GM12878 (cell line): ENCODE results near the gene SLC35E4. TPM values are rescaled to one million over a fixed set of nuclear protein-coding genes. Genes with fewer than 3 reads are reported as not detected.

Experiments used
- ATAC-seq: fragments of 200-7000 bp; cut with Tn5 transposase; 3 replicates; pipeline ENCODE4 v1.9.1; 2020; ENCODE audit warnings: mild to moderate bottlenecking, moderate library complexity
- BruUV-seq: library from RNA; stranded (reverse); fragments of 400-500 nt; replicated peaks from 2 replicates; lab custom pipeline; 2021; lab: Mats Ljungman, UMichigan
- CTCF ChIA-PET: fragments of 300-600 bp; sonication (Branson Sonifier 250); formaldehyde crosslinking; extraction: SDS; loops from one replicate; lab custom pipeline; 2021; ENCODE audit warnings: inconsistent platforms; lab: Yijun Ruan, JAX
- POLR2A ChIA-PET: fragments of 350-600 bp; formaldehyde crosslinking; extraction: SDS; loops from one replicate; lab custom pipeline; 2021; ENCODE audit warnings: inconsistent platforms; lab: Charles Lee
- RAD21 ChIA-PET: fragments of 300-600 bp; sonication (Branson Sonifier 250); formaldehyde crosslinking; loops from one replicate; lab custom pipeline; 2023; ENCODE audit warnings: antibody characterized with exemption; ENCODE audit not compliant: unreplicated experiment; lab: Charles Lee
- SMC1A ChIA-PET: fragments of 300-600 bp; sonication (Branson Sonifier 250); formaldehyde crosslinking; loops from one replicate; lab custom pipeline; 2023; ENCODE audit not compliant: unreplicated experiment, uncharacterized antibody; lab: Charles Lee
- DNase-seq: peaks from one replicate; pipeline ENCODE4 v3.0.0-alpha.2; 2011; ENCODE audit warnings: low read depth, low spot score
- FAIRE-seq: peaks from 3 replicates; lab custom pipeline; 2011; peaks lifted over from hg19 to GRCh38; lab: Jason Lieb, UNC
- H2AFZ ChIP-seq: 2 replicates; pipeline ENCODE4 v1.6.0; 2011; ENCODE audit warnings: low read depth, low read length, control low read depth; ENCODE audit not compliant: control insufficient read depth
- H3K27ac ChIP-seq: 2 replicates; pipeline ENCODE4 v1.5.1; 2011; ENCODE audit warnings: control low read depth; ENCODE audit not compliant: control insufficient read depth, insufficient read depth
- H3K27me3 ChIP-seq, 2 experiments: replicated peaks in 1 of 2; 2 replicates each; pipeline versions ENCODE4 v1.6.0 to v1.6.1; 2011; ENCODE audit warnings: low read length in 1 of 2; ENCODE audit not compliant: control insufficient read depth in 2 of 2, insufficient read depth in 2 of 2
- H3K36me3 ChIP-seq, 2 experiments: 2 replicates each; pipeline ENCODE4 v1.5.1; 2011; ENCODE audit warnings: low read length in 1 of 2; ENCODE audit not compliant: control insufficient read depth in 2 of 2, insufficient read depth in 2 of 2
- H3K4me1 ChIP-seq: 2 replicates; pipeline ENCODE4 v1.6.1; 2011; ENCODE audit warnings: mild to moderate bottlenecking, low read length, moderate library complexity, mixed read lengths; ENCODE audit not compliant: control insufficient read depth, insufficient read depth
- H3K4me2 ChIP-seq: 2 replicates; pipeline ENCODE4 v1.6.0; 2011; ENCODE audit warnings: control low read depth; ENCODE audit not compliant: control insufficient read depth, insufficient read depth
- H3K4me3 ChIP-seq: fragments of 200-600 bp; sonication (generic); 2 replicates; pipeline ENCODE4 v1.5.1; 2016
- H3K79me2 ChIP-seq: 2 replicates; pipeline ENCODE4 v1.6.0; 2011; ENCODE audit warnings: low read length; ENCODE audit not compliant: control insufficient read depth, insufficient read depth
- H3K9ac ChIP-seq: 2 replicates; pipeline ENCODE4 v1.8.0; 2011; ENCODE audit warnings: low read length, control low read depth, mixed read lengths; ENCODE audit not compliant: control insufficient read depth, insufficient read depth
- H3K9me3 ChIP-seq: replicated peaks from 3 replicates; pipeline ENCODE4 v1.5.1; 2011; ENCODE audit warnings: mild to moderate bottlenecking, low read length; ENCODE audit not compliant: control insufficient read depth, insufficient read depth
- H4K20me1 ChIP-seq: 2 replicates; pipeline ENCODE4 v1.6.0; 2011; ENCODE audit not compliant: control insufficient read depth, insufficient read depth
- BCL11A ChIP-seq: IDR thresholded peaks from 2 replicates; pipeline ENCODE4 v1.6.1; 2011; ENCODE audit warnings: low read depth, low read length
- BHLHE40 ChIP-seq, 2 experiments: fragments of 450-650 bp in 1 of 2; IDR thresholded peaks; 2 replicates each; pipeline ENCODE4 v1.6.1; 2011 to 2017; ENCODE audit warnings: low read depth in 2 of 2, borderline replicate concordance in 1 of 2, improper control_type of control experiment in 1 of 2, low read length in 1 of 2, mild to moderate bottlenecking in 1 of 2
- CBX5 ChIP-seq: sonication (generic); IDR thresholded peaks from 2 replicates; pipeline ENCODE4 v1.6.1; 2016; ENCODE audit warnings: low read depth, moderate library complexity, mild to moderate bottlenecking, inconsistent platforms
- EED ChIP-seq: sonication (generic); IDR thresholded peaks from 2 replicates; pipeline ENCODE4 v1.6.1; 2016; ENCODE audit warnings: antibody characterized with exemption, low read depth
- HDGF ChIP-seq: fragments of 450-650 bp; IDR thresholded peaks from 2 replicates; pipeline ENCODE4 v1.6.1; 2016; ENCODE audit warnings: antibody characterized with exemption
- IKZF2 ChIP-seq, 2 experiments: fragments of 450-650 bp; IDR thresholded peaks; 2 replicates each; pipeline ENCODE4 v1.6.1; 2017; ENCODE audit warnings: mild to moderate bottlenecking in 2 of 2, moderate library complexity in 2 of 2
- MXI1 ChIP-seq: fragments of 150-350 bp; IDR thresholded peaks from 2 replicates; pipeline ENCODE4 v1.6.1; 2011; ENCODE audit warnings: low read depth, mild to moderate bottlenecking, inconsistent platforms, low read length, improper control_type of control experiment
- POLR2A ChIP-seq: IDR thresholded peaks from 2 replicates; pipeline ENCODE4 v1.6.1; 2011; ENCODE audit warnings: low read depth, mild to moderate bottlenecking, low read length
- RCOR1 ChIP-seq: conservative IDR thresholded peaks from 2 replicates; pipeline ENCODE4 v1.6.1; 2012; ENCODE audit warnings: low read depth, low read length, improper control_type of control experiment
- RUNX3 ChIP-seq: IDR thresholded peaks from 2 replicates; pipeline ENCODE4 v1.6.1; 2012; ENCODE audit warnings: low read length, inconsistent platforms
- WGBS: methylation state at CpG from one replicate; pipeline ENCODE4 v1.1.6; 2016; ENCODE audit warnings: low lambda C conversion rate; ENCODE audit not compliant: insufficient replicate concordance, insufficient coverage; ENCODE audit errors: missing lambda C conversion rate; 5-methylcytosine and 5-hydroxymethylcytosine counted together
- in situ Hi-C: fragments of 300-500 bp; cut with MboI; formaldehyde crosslinking; loops from 9 replicates; pipeline ENCODE4 v1.14.3; 2018; ENCODE audit warnings: mixed read lengths
- intact Hi-C: fragments of 100-400 bp; cut with micrococcal nuclease; formaldehyde crosslinking; loops from one replicate; pipeline ENCODE4 v1.14.2; 2022; ENCODE audit not compliant: unreplicated experiment
- polyA plus RNA-seq, 11 experiments: library from polyadenylated mRNA; depleted of rRNA in 4 of 11; unstranded in 6 of 11; stranded (reverse) in 5 of 11; fragments of >200 nt; fragmentation: Nextera tagmentation in 4 of 11; fragmentation: Illumina TruSeq in 1 of 11; extraction: Ambion mirVana in 4 of 11; extraction: Trizol in 1 of 11; gene quantifications; 1 replicate in 1 of 11; 2 replicates in 10 of 11; pipeline versions ENCODE4 v1.2.1 to v1.2.3, GENCODE V29; 2011 to 2016; ENCODE audit warnings: inconsistent platforms in 2 of 11, missing spikeins in 2 of 11, low read depth in 1 of 11
- total RNA-seq, 4 experiments: library from RNA; depleted of rRNA in 3 of 4; stranded (reverse); fragments of >200 nt in 3 of 4; fragmentation: Illumina TruSeq in 1 of 4; extraction: Trizol in 1 of 4; gene quantifications; 2 replicates each; pipeline versions ENCODE4 v1.2.1 to v1.2.3, GENCODE V29; 2013 to 2021
- TF ChIP-seq, protein P1 (sequence below): IDR thresholded peaks from 2 replicates; pipeline ENCODE4 v1.6.1; 2011; ENCODE audit warnings: low read depth, mild to moderate bottlenecking, low read length, moderate library complexity, borderline replicate concordance; ENCODE audit errors: extremely low read depth
- TF ChIP-seq, protein P2 (sequence below): IDR thresholded peaks from 2 replicates; pipeline ENCODE4 v1.6.1; 2011; ENCODE audit warnings: low read depth, low read length, improper control_type of control experiment, borderline replicate concordance
- TF ChIP-seq, protein P3 (sequence below): fragments of 450-650 bp; conservative IDR thresholded peaks from 2 replicates; pipeline ENCODE4 v1.6.1; 2017; ENCODE audit warnings: mild to moderate bottlenecking, moderate library complexity
- TF ChIP-seq, protein P4 (sequence below), 3 experiments: IDR thresholded peaks in 2 of 3; conservative IDR thresholded peaks in 1 of 3; 2 replicates each; pipeline ENCODE4 v1.5.1; 2011; ENCODE audit warnings: low read depth in 3 of 3, low read length in 3 of 3, mild to moderate bottlenecking in 3 of 3, control low read depth in 2 of 3, moderate library complexity in 2 of 3, inconsistent platforms in 1 of 3, mixed read lengths in 1 of 3; ENCODE audit not compliant: control insufficient read depth in 2 of 3, insufficient read depth in 1 of 3; ENCODE audit errors: extremely low read depth in 1 of 3
- TF ChIP-seq, protein P5 (sequence below): IDR thresholded peaks from 2 replicates; pipeline ENCODE4 v1.6.1; 2011; ENCODE audit warnings: borderline replicate concordance, low read depth, mild to moderate bottlenecking, moderate library complexity, mixed read lengths, low read length; ENCODE audit not compliant: insufficient read depth; ENCODE audit errors: extremely low read length

Gene SLC35E4
- total and polyA plus RNA-seq, 10 of the 15 experiments (the other 5 are each of a cell fraction or from before 2014, with no cell fraction given) = 0.16 to 5.3 (median 2.9) TPM; not detected in 1

DNA sequence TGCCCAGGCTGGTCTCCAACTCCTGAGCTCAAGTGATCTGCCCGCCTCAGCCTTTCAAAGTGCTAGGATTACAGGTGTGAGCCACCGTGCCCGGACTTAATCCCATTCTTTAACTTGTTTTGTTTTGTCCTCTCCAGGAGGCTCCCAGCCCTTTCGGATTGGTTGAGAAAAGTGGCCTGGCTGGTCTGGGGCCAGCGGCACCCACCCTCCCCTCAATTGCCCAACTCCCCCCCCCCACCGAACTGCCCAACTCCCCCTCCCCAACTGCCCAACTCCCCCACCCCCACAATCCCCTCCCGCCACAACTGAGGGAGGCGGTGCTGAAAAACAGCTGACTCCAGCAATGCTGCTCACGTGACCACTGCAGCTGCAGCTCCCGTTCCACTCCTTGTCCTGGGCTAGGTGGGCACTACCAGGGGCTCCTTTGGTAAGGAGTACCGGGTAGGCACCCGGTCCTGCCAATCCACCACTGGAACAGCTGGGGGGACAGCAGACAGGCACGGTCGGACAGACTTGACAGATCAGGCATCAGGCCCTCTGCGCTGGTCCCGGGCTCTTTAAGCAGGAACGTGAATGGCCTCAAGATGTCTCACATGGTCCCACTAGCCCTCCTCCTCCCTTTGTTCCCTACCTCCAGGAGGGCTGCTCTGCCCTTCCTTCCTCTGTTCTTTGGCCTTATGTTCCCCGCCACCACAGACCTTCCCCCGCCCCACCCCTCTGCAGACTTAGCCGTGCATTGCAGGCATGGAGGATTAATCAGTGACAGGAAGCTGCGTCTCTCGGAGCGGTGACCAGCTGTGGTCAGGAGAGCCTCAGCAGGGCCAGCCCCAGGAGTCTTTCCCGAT, 28.9 kb upstream of the SLC35E4 start, which contains the start of gene TCN2:
Gene TCN2 (plus strand): TSS at position 720 of the 845 bp plus-strand sequence. CDS start 158 bp downstream, outside the sequence.
- intact Hi-C loops (no loop called here), in situ Hi-C loops (no loop called here)
- no peaks in the 10 kb centered on the region for H4K20me1 ChIP-seq
- no peaks in the 10 kb centered on the region for H3K27me3 ChIP-seq
- H3K4me2 ChIP-seq = peak within 1 kb of the TSS; percentile 97
- DNase-seq (no peak), ATAC-seq (peak; percentile 79), FAIRE-seq (no peak)
- RAD21 ChIA-PET = interaction anchor here (0.6 to 4.7 kb wide), 9 partner anchors 15 to 216 kb away, joined by 3 to 58 read pairs (median 5); partner anchors contain the start of genes PES1 and SLC35E4
- H2AFZ ChIP-seq = peak within 1 kb of the TSS; percentile 93
- peak within 1 kb of the TSS; percentile 54 for H3K27ac ChIP-seq
- POLR2A ChIA-PET = interaction anchor here (0.6 to 1.3 kb wide), 6 partner anchors 9 to 183 kb away, joined by 3 to 7 read pairs (median 4); partner anchors contain the start of gene SLC35E4
- 12% methylated on average over 22 of the region's 24 CpGs for WGBS
- H3K4me3 ChIP-seq = peak within 1 kb of the TSS; percentile 66
- CTCF ChIA-PET = interaction anchor here (0.7 to 6.4 kb wide), 23 partner anchors 9 to 319 kb away, joined by 3 to 51 read pairs (median 4); partner anchors contain the start of genes PES1 and SLC35E4
- no peaks in the 10 kb centered on the region for H3K79me2 ChIP-seq
- no peaks in the 10 kb centered on the region for H3K9me3 ChIP-seq
- SMC1A ChIA-PET = interaction anchor here (0.7 to 3.6 kb wide), 11 partner anchors 12 to 314 kb away, joined by 3 to 18 read pairs (median 3); no protein-coding TSS in a partner anchor
- no TSS peak for BruUV-seq
- H3K36me3 ChIP-seq = no peaks in the 10 kb centered on the region
- H3K9ac ChIP-seq = peak within 1 kb of the TSS; percentile 66
- H3K4me1 ChIP-seq = peaks cover 51% of the 10 kb centered on the region
- no peak for TF ChIP-seq RCOR1
- peak; percentile 71 for TF ChIP-seq RUNX3
- 0 out of 2 replicates have a peak, but pooled peaks have one; percentile 2 for TF ChIP-seq MXI1
- TF ChIP-seq BCL11A = no peak
- TF ChIP-seq BHLHE40 (IDR thresholded peaks at IDR 0.05; ENCODE audit: borderline replicate concordance in 1 of 2, low read depth in 2 of 2, low read length in 1 of 2) = peak; percentile 78 to 94
- TF ChIP-seq IKZF2 (IDR thresholded peaks at IDR 0.05) = peak in 1 of 2 experiments; percentile 42; a peak in 1 of 4 replicates
- TF ChIP-seq, protein P1, sequence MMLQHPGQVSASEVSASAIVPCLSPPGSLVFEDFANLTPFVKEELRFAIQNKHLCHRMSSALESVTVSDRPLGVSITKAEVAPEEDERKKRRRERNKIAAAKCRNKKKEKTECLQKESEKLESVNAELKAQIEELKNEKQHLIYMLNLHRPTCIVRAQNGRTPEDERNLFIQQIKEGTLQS = peak; percentile 70; the same call in 1 of the 2 replicates
- peak; percentile 68 for TF ChIP-seq EED
- TF ChIP-seq CBX5 = no peak
- TF ChIP-seq, protein P2, sequence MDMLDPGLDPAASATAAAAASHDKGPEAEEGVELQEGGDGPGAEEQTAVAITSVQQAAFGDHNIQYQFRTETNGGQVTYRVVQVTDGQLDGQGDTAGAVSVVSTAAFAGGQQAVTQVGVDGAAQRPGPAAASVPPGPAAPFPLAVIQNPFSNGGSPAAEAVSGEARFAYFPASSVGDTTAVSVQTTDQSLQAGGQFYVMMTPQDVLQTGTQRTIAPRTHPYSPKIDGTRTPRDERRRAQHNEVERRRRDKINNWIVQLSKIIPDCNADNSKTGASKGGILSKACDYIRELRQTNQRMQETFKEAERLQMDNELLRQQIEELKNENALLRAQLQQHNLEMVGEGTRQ = peak; percentile 66
- TF ChIP-seq, protein P3, sequence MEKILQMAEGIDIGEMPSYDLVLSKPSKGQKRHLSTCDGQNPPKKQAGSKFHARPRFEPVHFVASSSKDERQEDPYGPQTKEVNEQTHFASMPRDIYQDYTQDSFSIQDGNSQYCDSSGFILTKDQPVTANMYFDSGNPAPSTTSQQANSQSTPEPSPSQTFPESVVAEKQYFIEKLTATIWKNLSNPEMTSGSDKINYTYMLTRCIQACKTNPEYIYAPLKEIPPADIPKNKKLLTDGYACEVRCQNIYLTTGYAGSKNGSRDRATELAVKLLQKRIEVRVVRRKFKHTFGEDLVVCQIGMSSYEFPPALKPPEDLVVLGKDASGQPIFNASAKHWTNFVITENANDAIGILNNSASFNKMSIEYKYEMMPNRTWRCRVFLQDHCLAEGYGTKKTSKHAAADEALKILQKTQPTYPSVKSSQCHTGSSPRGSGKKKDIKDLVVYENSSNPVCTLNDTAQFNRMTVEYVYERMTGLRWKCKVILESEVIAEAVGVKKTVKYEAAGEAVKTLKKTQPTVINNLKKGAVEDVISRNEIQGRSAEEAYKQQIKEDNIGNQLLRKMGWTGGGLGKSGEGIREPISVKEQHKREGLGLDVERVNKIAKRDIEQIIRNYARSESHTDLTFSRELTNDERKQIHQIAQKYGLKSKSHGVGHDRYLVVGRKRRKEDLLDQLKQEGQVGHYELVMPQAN = peak; percentile 70
- TF ChIP-seq, protein P4, sequence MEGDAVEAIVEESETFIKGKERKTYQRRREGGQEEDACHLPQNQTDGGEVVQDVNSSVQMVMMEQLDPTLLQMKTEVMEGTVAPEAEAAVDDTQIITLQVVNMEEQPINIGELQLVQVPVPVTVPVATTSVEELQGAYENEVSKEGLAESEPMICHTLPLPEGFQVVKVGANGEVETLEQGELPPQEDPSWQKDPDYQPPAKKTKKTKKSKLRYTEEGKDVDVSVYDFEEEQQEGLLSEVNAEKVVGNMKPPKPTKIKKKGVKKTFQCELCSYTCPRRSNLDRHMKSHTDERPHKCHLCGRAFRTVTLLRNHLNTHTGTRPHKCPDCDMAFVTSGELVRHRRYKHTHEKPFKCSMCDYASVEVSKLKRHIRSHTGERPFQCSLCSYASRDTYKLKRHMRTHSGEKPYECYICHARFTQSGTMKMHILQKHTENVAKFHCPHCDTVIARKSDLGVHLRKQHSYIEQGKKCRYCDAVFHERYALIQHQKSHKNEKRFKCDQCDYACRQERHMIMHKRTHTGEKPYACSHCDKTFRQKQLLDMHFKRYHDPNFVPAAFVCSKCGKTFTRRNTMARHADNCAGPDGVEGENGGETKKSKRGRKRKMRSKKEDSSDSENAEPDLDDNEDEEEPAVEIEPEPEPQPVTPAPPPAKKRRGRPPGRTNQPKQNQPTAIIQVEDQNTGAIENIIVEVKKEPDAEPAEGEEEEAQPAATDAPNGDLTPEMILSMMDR (IDR thresholded peaks at IDR 0.05 in 2 of 3, conservative IDR thresholded peaks at IDR 0.05 in 1 of 3; ENCODE audit: control insufficient read depth in 2 of 3, extremely low read depth in 1 of 3, insufficient read depth in 1 of 3, low read depth in 3 of 3, low read length in 3 of 3) = 0 out of 6 replicates have a peak, but pooled peaks of 1 of the 3 experiments have one; percentile 12
- TF ChIP-seq, protein P5, sequence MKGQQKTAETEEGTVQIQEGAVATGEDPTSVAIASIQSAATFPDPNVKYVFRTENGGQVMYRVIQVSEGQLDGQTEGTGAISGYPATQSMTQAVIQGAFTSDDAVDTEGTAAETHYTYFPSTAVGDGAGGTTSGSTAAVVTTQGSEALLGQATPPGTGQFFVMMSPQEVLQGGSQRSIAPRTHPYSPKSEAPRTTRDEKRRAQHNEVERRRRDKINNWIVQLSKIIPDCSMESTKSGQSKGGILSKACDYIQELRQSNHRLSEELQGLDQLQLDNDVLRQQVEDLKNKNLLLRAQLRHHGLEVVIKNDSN = peak; percentile 92
- peak; percentile 62; the same call in 1 of the 2 replicates for TF ChIP-seq POLR2A
- TF ChIP-seq HDGF = 0 out of 2 replicates have a peak, but pooled peaks have one; percentile 13
